ENCODE results near the gene PEA15. TPM values are rescaled to one million over a fixed set of nuclear protein-coding genes. Genes with fewer than 3 reads are reported as not detected.

The PEA15 gene
- total RNA-seq, 1 experiment from 2014 or later, result 44.0 TPM

DNA sequence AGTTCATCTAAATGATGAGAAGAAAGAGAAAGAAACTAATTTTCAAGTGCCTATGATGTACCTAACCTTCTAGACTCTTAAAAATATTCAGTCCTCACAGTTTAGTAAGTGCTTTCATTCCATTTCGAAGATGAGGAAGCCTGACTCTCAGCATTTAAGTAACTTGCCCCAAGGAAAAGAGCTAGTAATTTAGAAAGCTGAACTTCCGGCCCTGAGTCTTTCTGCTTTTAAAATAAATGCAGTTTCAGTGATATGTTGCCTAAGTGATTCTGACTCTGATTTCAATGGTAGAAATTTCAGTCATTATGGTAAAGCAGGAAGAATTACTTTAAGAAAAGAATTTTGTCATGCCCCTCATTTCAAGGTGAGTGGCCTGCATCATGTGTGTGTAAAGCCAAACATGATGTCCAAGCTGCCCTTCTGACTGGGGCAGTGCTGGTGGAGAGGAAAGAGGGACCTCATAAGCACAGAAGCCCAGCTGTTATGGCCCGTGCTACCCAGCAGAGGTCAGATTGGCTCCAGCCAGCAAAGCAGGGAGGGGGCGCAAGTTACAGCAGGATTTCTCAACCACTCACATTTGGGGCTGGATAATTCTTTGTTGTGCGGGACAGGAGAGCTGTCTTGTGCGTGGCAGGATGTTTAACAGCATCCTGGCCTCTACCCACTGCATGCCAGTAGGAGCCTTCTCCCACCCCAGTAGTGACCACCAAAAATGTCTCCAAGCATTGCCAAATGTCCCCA, 43.0 kb upstream of the PEA15 start:
- no peaks in the 10 kb centered on the region for H3K4me1 ChIP-seq (ENCODE audit: control insufficient read depth in 1 of 2, insufficient read depth in 2 of 2, low read length in 2 of 2)
- no peaks in the 10 kb centered on the region for H3K79me2 ChIP-seq (ENCODE audit: insufficient read depth, low read length)
- ChIA-PET RAD21 (ENCODE audit: low non-redundant PET in 1 of 2, low total read pairs in 2 of 2, uncharacterized antibody in 2 of 2, unreplicated experiment in 2 of 2) (no interaction called here), POLR2A (no interaction called here), CTCF (interaction anchor here (0.9 to 1.7 kb wide), 6 partner anchors 53 to 215 kb away, joined by 3 to 13 read pairs (median 4); no protein-coding TSS in a partner anchor)
- TF ChIP-seq REST (IDR thresholded peaks at IDR 0.05; ENCODE audit: low read depth), result no peak
- no peak for TF ChIP-seq POLR2AphosphoS5 (IDR thresholded peaks at IDR 0.05; ENCODE audit: low read depth, low read length)
- TF ChIP-seq EZH2 (IDR thresholded peaks at IDR 0.05), result no peak
- TF ChIP-seq, protein P1, sequence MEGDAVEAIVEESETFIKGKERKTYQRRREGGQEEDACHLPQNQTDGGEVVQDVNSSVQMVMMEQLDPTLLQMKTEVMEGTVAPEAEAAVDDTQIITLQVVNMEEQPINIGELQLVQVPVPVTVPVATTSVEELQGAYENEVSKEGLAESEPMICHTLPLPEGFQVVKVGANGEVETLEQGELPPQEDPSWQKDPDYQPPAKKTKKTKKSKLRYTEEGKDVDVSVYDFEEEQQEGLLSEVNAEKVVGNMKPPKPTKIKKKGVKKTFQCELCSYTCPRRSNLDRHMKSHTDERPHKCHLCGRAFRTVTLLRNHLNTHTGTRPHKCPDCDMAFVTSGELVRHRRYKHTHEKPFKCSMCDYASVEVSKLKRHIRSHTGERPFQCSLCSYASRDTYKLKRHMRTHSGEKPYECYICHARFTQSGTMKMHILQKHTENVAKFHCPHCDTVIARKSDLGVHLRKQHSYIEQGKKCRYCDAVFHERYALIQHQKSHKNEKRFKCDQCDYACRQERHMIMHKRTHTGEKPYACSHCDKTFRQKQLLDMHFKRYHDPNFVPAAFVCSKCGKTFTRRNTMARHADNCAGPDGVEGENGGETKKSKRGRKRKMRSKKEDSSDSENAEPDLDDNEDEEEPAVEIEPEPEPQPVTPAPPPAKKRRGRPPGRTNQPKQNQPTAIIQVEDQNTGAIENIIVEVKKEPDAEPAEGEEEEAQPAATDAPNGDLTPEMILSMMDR (IDR thresholded peaks at IDR 0.05 in 2 of 3, conservative IDR thresholded peaks at IDR 0.05 in 1 of 3; ENCODE audit: borderline replicate concordance in 1 of 3, insufficient read depth in 1 of 3, low read depth in 2 of 3, low read length in 2 of 3), result peak; percentile 43 to 61 (median 55); a peak in 5 of 6 replicates
- peak; percentile 59 for TF ChIP-seq RAD21 (IDR thresholded peaks at IDR 0.05; ENCODE audit: low read depth)
- TF ChIP-seq ELF1 (IDR thresholded peaks at IDR 0.05; ENCODE audit: borderline replicate concordance, low read depth), result no peak
- TF ChIP-seq JUND (IDR thresholded peaks at IDR 0.05), result no peak
- no peak for TF ChIP-seq ZFX (IDR thresholded peaks at IDR 0.05)
- no peak for TF ChIP-seq EZH2phosphoT487 (IDR thresholded peaks at IDR 0.05; ENCODE audit: borderline replicate concordance)
- TF ChIP-seq CBX3 (IDR thresholded peaks at IDR 0.05; ENCODE audit: low read depth), result no peak
- TF ChIP-seq YY1 (IDR thresholded peaks at IDR 0.05; ENCODE audit: extremely low read depth, insufficient replicate concordance, low read depth, low read length), result no peak
- TF ChIP-seq POLR2A (IDR thresholded peaks at IDR 0.05; ENCODE audit: borderline replicate concordance, extremely low read depth, insufficient read depth, insufficient read length), result no peak
- TF ChIP-seq SIN3A (IDR thresholded peaks at IDR 0.05; ENCODE audit: low read depth), result no peak
- no peak for TF ChIP-seq SRF (IDR thresholded peaks at IDR 0.05; ENCODE audit: low read depth)
- H3K27ac ChIP-seq (ENCODE audit: low read depth, low read length), result no peak overlapping the region
- H3K27me3 ChIP-seq (ENCODE audit: insufficient read depth, low read length), result no peaks in the 10 kb centered on the region
- no peaks in the 10 kb centered on the region for H3K9me3 ChIP-seq (ENCODE audit: control insufficient read depth in 1 of 2, insufficient read depth in 1 of 2, low read depth in 1 of 2, low read length in 2 of 2)
- no peak overlapping the region for H3K9ac ChIP-seq (ENCODE audit: low read length)
- H3K4me2 ChIP-seq (ENCODE audit: low read length), result no peak overlapping the region
- no peaks in the 10 kb centered on the region for H4K20me1 ChIP-seq (ENCODE audit: insufficient read depth)
- no peak overlapping the region for H2AFZ ChIP-seq (ENCODE audit: low read depth, low read length, poor library complexity, severe bottlenecking)
- H3K9me2 ChIP-seq (ENCODE audit: insufficient read depth), result no peaks in the 10 kb centered on the region
- H3K36me3 ChIP-seq (ENCODE audit: control insufficient read depth in 1 of 2, insufficient read depth in 2 of 2, low read length in 2 of 2), result no peaks in the 10 kb centered on the region
- H3K4me3 ChIP-seq (replicated peaks in 1 of 2; ENCODE audit: low read depth in 1 of 2, low read length in 2 of 2), result no peak overlapping the region
- ATAC-seq, result peak; percentile 93
- no peak for DNase-seq (ENCODE audit: low read depth, low spot score)
- BruUV-seq (replicated peaks), result no TSS peak
- intact Hi-C loops (cut with micrococcal nuclease), result loop anchor here (1.0 to 2.0 kb wide), 2 partner anchors 61 to 90 kb away; no protein-coding TSS in a partner anchor
